ENCODE results near the gene CD72.
"Not testable (repeated sequence)": the region's sequence is repeated elsewhere in the genome, so short reads cannot be mapped to it uniquely, and the experiment has no call there.

Gene CD72

GRCh38 chr9:35638751-35639150 is 20.5 kb upstream of the CD72 start:
- not testable (repeated sequence) for H3K9me3 ChIP-seq (ENCODE audit: insufficient read depth, low read depth, low read length); H3K9ac ChIP-seq (ENCODE audit: low read length); H3K4me1 ChIP-seq (ENCODE audit: control insufficient read depth in 1 of 2, insufficient read depth in 2 of 2, low read length in 2 of 2); H2BK5ac ChIP-seq (ENCODE audit: low read depth, low read length, poor library complexity); H3K14ac ChIP-seq (ENCODE audit: low read length); H3K79me1 ChIP-seq (ENCODE audit: low read length); H4K8ac ChIP-seq (ENCODE audit: low read depth, low read length); H3K4ac ChIP-seq (ENCODE audit: low read depth, low read length); H2BK12ac ChIP-seq (ENCODE audit: low read length); H2AFZ ChIP-seq (ENCODE audit: insufficient read depth, low read length, poor library complexity); H2AK5ac ChIP-seq (ENCODE audit: low read length); H3K23ac ChIP-seq (ENCODE audit: low read length); H3K4me2 ChIP-seq (ENCODE audit: low read length); H4K91ac ChIP-seq (ENCODE audit: low read depth, low read length); H3K79me2 ChIP-seq (ENCODE audit: control insufficient read depth, insufficient read depth, low read length, poor library complexity); H4K12ac ChIP-seq (ENCODE audit: low read depth, low read length); H3K27ac ChIP-seq (ENCODE audit: low read depth, low read length); DNase-seq; H2BK120ac ChIP-seq (ENCODE audit: insufficient read depth, low read length, poor library complexity); H3K27me3 ChIP-seq (ENCODE audit: insufficient read depth, low read length); H3K18ac ChIP-seq (ENCODE audit: low read length); H3K4me3 ChIP-seq (ENCODE audit: low read depth, low read length); H3K36me3 ChIP-seq (ENCODE audit: control insufficient read depth in 1 of 2, insufficient read depth in 2 of 2, low read length in 2 of 2)
- no CpG with 5 or more reads among the region's 8 CpGs for WGBS (ENCODE audit: extremely low coverage, insufficient coverage, insufficient read length)

- no CpG with 5 or more reads among the region's 9 CpGs for WGBS (ENCODE audit: extremely low coverage, insufficient coverage, insufficient read length)
- not testable (repeated sequence) for H3K9ac ChIP-seq (ENCODE audit: low read length); H2BK12ac ChIP-seq (ENCODE audit: low read length); H4K8ac ChIP-seq (ENCODE audit: low read depth, low read length); H3K23ac ChIP-seq (ENCODE audit: low read length); H2BK120ac ChIP-seq (ENCODE audit: insufficient read depth, low read length, poor library complexity); H3K4me3 ChIP-seq (ENCODE audit: low read depth, low read length); H3K4me1 ChIP-seq (ENCODE audit: control insufficient read depth in 1 of 2, insufficient read depth in 2 of 2, low read length in 2 of 2); DNase-seq; H3K79me1 ChIP-seq (ENCODE audit: low read length); H3K27me3 ChIP-seq (ENCODE audit: insufficient read depth, low read length); H2AK5ac ChIP-seq (ENCODE audit: low read length); H3K18ac ChIP-seq (ENCODE audit: low read length); H3K14ac ChIP-seq (ENCODE audit: low read length); H3K4ac ChIP-seq (ENCODE audit: low read depth, low read length); H2AFZ ChIP-seq (ENCODE audit: insufficient read depth, low read length, poor library complexity); H3K36me3 ChIP-seq (ENCODE audit: control insufficient read depth in 1 of 2, insufficient read depth in 2 of 2, low read length in 2 of 2); H3K4me2 ChIP-seq (ENCODE audit: low read length); H3K9me3 ChIP-seq (ENCODE audit: insufficient read depth, low read depth, low read length); H2BK5ac ChIP-seq (ENCODE audit: low read depth, low read length, poor library complexity); H3K79me2 ChIP-seq (ENCODE audit: control insufficient read depth, insufficient read depth, low read length, poor library complexity); H3K27ac ChIP-seq (ENCODE audit: low read depth, low read length); H4K91ac ChIP-seq (ENCODE audit: low read depth, low read length); H4K12ac ChIP-seq (ENCODE audit: low read depth, low read length)
Measured at GRCh38 chr9:35637427-35637955, 19.3 kb upstream of the CD72 start.

- not testable (repeated sequence) for H3K4me2 ChIP-seq (ENCODE audit: low read length); H3K9me3 ChIP-seq (ENCODE audit: insufficient read depth, low read depth, low read length); H2BK5ac ChIP-seq (ENCODE audit: low read depth, low read length, poor library complexity); H4K8ac ChIP-seq (ENCODE audit: low read depth, low read length); H4K91ac ChIP-seq (ENCODE audit: low read depth, low read length); H3K23ac ChIP-seq (ENCODE audit: low read length); H3K18ac ChIP-seq (ENCODE audit: low read length); H3K14ac ChIP-seq (ENCODE audit: low read length); H3K9ac ChIP-seq (ENCODE audit: low read length); H3K79me1 ChIP-seq (ENCODE audit: low read length); H2BK12ac ChIP-seq (ENCODE audit: low read length); DNase-seq; H2BK120ac ChIP-seq (ENCODE audit: insufficient read depth, low read length, poor library complexity); H3K27me3 ChIP-seq (ENCODE audit: insufficient read depth, low read length); H4K12ac ChIP-seq (ENCODE audit: low read depth, low read length); H3K4me1 ChIP-seq (ENCODE audit: control insufficient read depth in 1 of 2, insufficient read depth in 2 of 2, low read length in 2 of 2); H2AK5ac ChIP-seq (ENCODE audit: low read length); H3K36me3 ChIP-seq (ENCODE audit: control insufficient read depth in 1 of 2, insufficient read depth in 2 of 2, low read length in 2 of 2); H3K79me2 ChIP-seq (ENCODE audit: control insufficient read depth, insufficient read depth, low read length, poor library complexity); H2AFZ ChIP-seq (ENCODE audit: insufficient read depth, low read length, poor library complexity); H3K4ac ChIP-seq (ENCODE audit: low read depth, low read length); H3K4me3 ChIP-seq (ENCODE audit: low read depth, low read length); H3K27ac ChIP-seq (ENCODE audit: low read depth, low read length)
- 100% methylated on average over 1 of the region's 6 CpGs for WGBS (ENCODE audit: extremely low coverage, insufficient coverage, insufficient read length)
Measured at GRCh38 chr9:35636877-35637246, 18.6 kb upstream of the CD72 start.

- H2BK5ac ChIP-seq (ENCODE audit: low read depth, low read length, poor library complexity), result no peak overlapping the region
- H3K36me3 ChIP-seq (ENCODE audit: control insufficient read depth in 1 of 2, insufficient read depth in 2 of 2, low read length in 2 of 2), result no peaks in the 10 kb centered on the region
- no peaks in the 10 kb centered on the region for H3K79me2 ChIP-seq (ENCODE audit: control insufficient read depth, insufficient read depth, low read length, poor library complexity)
- H4K8ac ChIP-seq (ENCODE audit: low read depth, low read length), result no peak overlapping the region
- no peak overlapping the region for H4K91ac ChIP-seq (ENCODE audit: low read depth, low read length)
- H3K4me1 ChIP-seq (ENCODE audit: control insufficient read depth in 1 of 2, insufficient read depth in 2 of 2, low read length in 2 of 2), result no peaks in the 10 kb centered on the region
- no peaks in the 10 kb centered on the region for H3K9me3 ChIP-seq (ENCODE audit: insufficient read depth, low read depth, low read length)
- WGBS (ENCODE audit: extremely low coverage, insufficient coverage, insufficient read length), result no CpG with 5 or more reads among the region's 9 CpGs
- H3K4ac ChIP-seq (ENCODE audit: low read depth, low read length), result no peak overlapping the region
- H2BK120ac ChIP-seq (ENCODE audit: insufficient read depth, low read length, poor library complexity), result no peak overlapping the region
- no peak overlapping the region for H3K4me2 ChIP-seq (ENCODE audit: low read length)
- H3K4me3 ChIP-seq (ENCODE audit: low read depth, low read length), result no peak overlapping the region
- H2BK12ac ChIP-seq (ENCODE audit: low read length), result no peak overlapping the region
- no peaks in the 10 kb centered on the region for H3K79me1 ChIP-seq (ENCODE audit: low read length)
- H3K27me3 ChIP-seq (ENCODE audit: insufficient read depth, low read length), result no peaks in the 10 kb centered on the region
- no peak overlapping the region for H3K14ac ChIP-seq (ENCODE audit: low read length)
- no peak overlapping the region for H2AK5ac ChIP-seq (ENCODE audit: low read length)
- no peak overlapping the region for H3K27ac ChIP-seq (ENCODE audit: low read depth, low read length)
- no peak overlapping the region for H2AFZ ChIP-seq (ENCODE audit: insufficient read depth, low read length, poor library complexity)
- no peak overlapping the region for H3K9ac ChIP-seq (ENCODE audit: low read length)
- no peak overlapping the region for H3K18ac ChIP-seq (ENCODE audit: low read length)
- no peak overlapping the region for H4K12ac ChIP-seq (ENCODE audit: low read depth, low read length)
- no peak overlapping the region for H3K23ac ChIP-seq (ENCODE audit: low read length)
- DNase-seq, result no peak
Measured at GRCh38 chr9:35636135-35636876, 18.1 kb upstream of the CD72 start.

Measured in trophoblast cell (in vitro differentiated cells and primary cell).